GM12874 (cell line): Measurements from ENCODE around the gene SRPK3.

Experiments used
- CTCF ChIP-seq: IDR thresholded peaks from 2 replicates; pipeline ENCODE4 v1.5.1; 2011; ENCODE audit warnings: low read depth, mild to moderate bottlenecking, control low read depth, low read length, moderate library complexity; ENCODE audit not compliant: insufficient read depth

SRPK3 gene

GRCh38 chrX:153773218-153773611, 7.6 kb upstream of the SRPK3 start:
- no peak for TF ChIP-seq CTCF

- TF ChIP-seq CTCF: no peak
Measured at GRCh38 chrX:153773741-153774575, 6.9 kb upstream of the SRPK3 start.

GRCh38 chrX:153774576-153775292, 6.1 kb upstream of the SRPK3 start:
- TF ChIP-seq CTCF: no peak

- no peak for TF ChIP-seq CTCF
Measured at GRCh38 chrX:153775293-153776119, 5.3 kb upstream of the SRPK3 start.

GRCh38 chrX:153776120-153776599, 4.7 kb upstream of the SRPK3 start:
- no peak for TF ChIP-seq CTCF

GRCh38 chrX:153776611-153777045, 4.2 kb upstream of the SRPK3 start:
- TF ChIP-seq CTCF: no peak
